ENCODE results near the gene TRMT2A. TPM values are rescaled to one million over a fixed set of nuclear protein-coding genes. Genes with fewer than 3 reads are reported as not detected.
A peak's percentile ranks its signal among the peaks of the same experiment; 100 is the strongest.

The TRMT2A gene
- total RNA-seq, 1 donor from 2014 or later = 62.9 TPM

- H3K9me3 Mint-ChIP-seq (ENCODE audit: unreplicated experiment) = no peaks in the 10 kb centered on the region
- peaks cover 32% of the 10 kb centered on the region for H3K36me3 Mint-ChIP-seq (ENCODE audit: unreplicated experiment)
- no peak overlapping the region for H3K4me3 Mint-ChIP-seq (ENCODE audit: unreplicated experiment)
- no peak overlapping the region for H3K27ac Mint-ChIP-seq (ENCODE audit: unreplicated experiment)
- peaks cover 4% of the 10 kb centered on the region for H3K4me1 Mint-ChIP-seq (ENCODE audit: unreplicated experiment)
- H3K27me3 Mint-ChIP-seq (ENCODE audit: unreplicated experiment) = no peaks in the 10 kb centered on the region
- DNase-seq (ENCODE audit: extremely low spot score, unreplicated experiment) = no peak
- TF ChIP-seq CTCF (IDR thresholded peaks at IDR 0.05) = peak; percentile 42
These were observed 5.9 kb downstream of the TRMT2A start for GRCh38 chr22:20111045-20111688.

- DNase-seq (ENCODE audit: extremely low spot score, unreplicated experiment) = no peak
- Mint-ChIP-seq H3K4me3 (ENCODE audit: unreplicated experiment) (no peak overlapping the region), H3K27ac (ENCODE audit: unreplicated experiment) (no peak overlapping the region), H3K4me1 (ENCODE audit: unreplicated experiment) (peaks cover 4% of the 10 kb centered on the region), H3K9me3 (ENCODE audit: unreplicated experiment) (no peaks in the 10 kb centered on the region), H3K36me3 (ENCODE audit: unreplicated experiment) (peaks cover 32% of the 10 kb centered on the region), H3K27me3 (ENCODE audit: unreplicated experiment) (no peaks in the 10 kb centered on the region)
- TF ChIP-seq CTCF (IDR thresholded peaks at IDR 0.05) = no peak
These were observed 6.6 kb downstream of the TRMT2A start for GRCh38 chr22:20110359-20110985.

GRCh38 chr22:20109411-20110358 lies 7.3 kb downstream of the TRMT2A start:
- H3K9me3 Mint-ChIP-seq (ENCODE audit: unreplicated experiment) = no peaks in the 10 kb centered on the region
- peaks cover 30% of the 10 kb centered on the region for H3K36me3 Mint-ChIP-seq (ENCODE audit: unreplicated experiment)
- no peaks in the 10 kb centered on the region for H3K27me3 Mint-ChIP-seq (ENCODE audit: unreplicated experiment)
- no peaks in the 10 kb centered on the region for H3K4me1 Mint-ChIP-seq (ENCODE audit: unreplicated experiment)
- TF ChIP-seq CTCF (IDR thresholded peaks at IDR 0.05) = no peak
- no peak for DNase-seq (ENCODE audit: extremely low spot score, unreplicated experiment)
- H3K4me3 Mint-ChIP-seq (ENCODE audit: unreplicated experiment) = no peak overlapping the region
- no peak overlapping the region for H3K27ac Mint-ChIP-seq (ENCODE audit: unreplicated experiment)

GRCh38 chr22:20108757-20109230 lies 8.2 kb downstream of the TRMT2A start:
- no peak overlapping the region for H3K27ac Mint-ChIP-seq (ENCODE audit: unreplicated experiment)
- H3K9me3 Mint-ChIP-seq (ENCODE audit: unreplicated experiment) = no peaks in the 10 kb centered on the region
- DNase-seq (ENCODE audit: extremely low spot score, unreplicated experiment) = no peak
- H3K4me1 Mint-ChIP-seq (ENCODE audit: unreplicated experiment) = no peaks in the 10 kb centered on the region
- peaks cover 25% of the 10 kb centered on the region for H3K36me3 Mint-ChIP-seq (ENCODE audit: unreplicated experiment)
- no peak overlapping the region for H3K4me3 Mint-ChIP-seq (ENCODE audit: unreplicated experiment)
- no peaks in the 10 kb centered on the region for H3K27me3 Mint-ChIP-seq (ENCODE audit: unreplicated experiment)
- TF ChIP-seq CTCF (IDR thresholded peaks at IDR 0.05) = no peak

All from osteocyte (in vitro differentiated cells).